HG02981 (cell line): ENCODE results near the gene SRRM1.
"Not testable (repeated sequence)": the region's sequence is repeated elsewhere in the genome, so short reads cannot be mapped to it uniquely, and the experiment has no call there.

ENCODE experiments used
- ATAC-seq: cut with Tn5 transposase; IDR thresholded peaks from one replicate; pipeline ENCODE4 v1.9.1; 2021; ENCODE audit warnings: mild to moderate bottlenecking, moderate library complexity; ENCODE audit not compliant: unreplicated experiment

SRRM1 gene

GRCh38 chr1:24714859-24715520 is 71.9 kb downstream of the SRRM1 start:
- no peak for ATAC-seq

- ATAC-seq, result no peak
Measured at GRCh38 chr1:24715658-24716057, 72.6 kb downstream of the SRRM1 start.

GRCh38 chr1:24717887-24718650 is 75.0 kb downstream of the SRRM1 start:
- no peak for ATAC-seq

- no peak for ATAC-seq
Measured at GRCh38 chr1:24720152-24720551, 77.0 kb downstream of the SRRM1 start.

GRCh38 chr1:24721533-24721932 is 78.4 kb downstream of the SRRM1 start:
- ATAC-seq, result no peak

GRCh38 chr1:24722073-24723035 is 79.3 kb downstream of the SRRM1 start:
- ATAC-seq, result not testable (repeated sequence)
